Choroid plexus epithelial cell (primary cell): Measurements from ENCODE around the gene UNC45A.
"Not testable (repeated sequence)": the region's sequence is repeated elsewhere in the genome, so short reads cannot be mapped to it uniquely, and the experiment has no call there.

Experiments
- DNase-seq: peaks from one replicate; pipeline ENCODE4 v3.0.0-alpha.2; 2010; ENCODE audit warnings: low read depth
- H3K4me3 ChIP-seq: 2 replicates; pipeline ENCODE4 v1.5.1; 2011; ENCODE audit warnings: low read depth, mild to moderate bottlenecking, control low read depth, low read length, moderate library complexity
- TF ChIP-seq, protein P1 (sequence below): conservative IDR thresholded peaks from 2 replicates; pipeline ENCODE4 v1.5.1; 2011; ENCODE audit warnings: low read depth, mild to moderate bottlenecking, control low read depth, inconsistent platforms, low read length, moderate library complexity

The UNC45A gene

DNA sequence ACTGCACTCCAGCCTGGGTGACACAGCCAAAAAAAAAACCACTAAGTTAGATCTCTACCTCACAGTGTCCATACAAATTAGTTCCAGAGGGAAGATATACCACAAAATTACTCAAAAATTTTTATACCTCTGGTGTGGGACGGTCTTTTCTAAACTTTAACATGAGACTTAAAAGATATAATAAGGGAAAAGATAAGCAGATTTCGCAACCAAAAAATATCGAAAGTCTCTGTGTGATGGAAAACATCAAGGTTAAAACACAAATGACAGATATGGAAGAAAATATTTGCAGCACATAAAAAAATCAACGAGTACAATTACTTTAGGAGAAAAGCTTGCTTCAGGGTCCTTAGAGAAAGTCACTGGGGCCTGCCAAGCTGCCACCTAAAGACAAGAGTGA is 13.2 kb upstream of the UNC45A start:
- H3K4me3 ChIP-seq = no peak overlapping the region
- TF ChIP-seq, protein P1, sequence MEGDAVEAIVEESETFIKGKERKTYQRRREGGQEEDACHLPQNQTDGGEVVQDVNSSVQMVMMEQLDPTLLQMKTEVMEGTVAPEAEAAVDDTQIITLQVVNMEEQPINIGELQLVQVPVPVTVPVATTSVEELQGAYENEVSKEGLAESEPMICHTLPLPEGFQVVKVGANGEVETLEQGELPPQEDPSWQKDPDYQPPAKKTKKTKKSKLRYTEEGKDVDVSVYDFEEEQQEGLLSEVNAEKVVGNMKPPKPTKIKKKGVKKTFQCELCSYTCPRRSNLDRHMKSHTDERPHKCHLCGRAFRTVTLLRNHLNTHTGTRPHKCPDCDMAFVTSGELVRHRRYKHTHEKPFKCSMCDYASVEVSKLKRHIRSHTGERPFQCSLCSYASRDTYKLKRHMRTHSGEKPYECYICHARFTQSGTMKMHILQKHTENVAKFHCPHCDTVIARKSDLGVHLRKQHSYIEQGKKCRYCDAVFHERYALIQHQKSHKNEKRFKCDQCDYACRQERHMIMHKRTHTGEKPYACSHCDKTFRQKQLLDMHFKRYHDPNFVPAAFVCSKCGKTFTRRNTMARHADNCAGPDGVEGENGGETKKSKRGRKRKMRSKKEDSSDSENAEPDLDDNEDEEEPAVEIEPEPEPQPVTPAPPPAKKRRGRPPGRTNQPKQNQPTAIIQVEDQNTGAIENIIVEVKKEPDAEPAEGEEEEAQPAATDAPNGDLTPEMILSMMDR = no peak
- no peak for DNase-seq

DNA sequence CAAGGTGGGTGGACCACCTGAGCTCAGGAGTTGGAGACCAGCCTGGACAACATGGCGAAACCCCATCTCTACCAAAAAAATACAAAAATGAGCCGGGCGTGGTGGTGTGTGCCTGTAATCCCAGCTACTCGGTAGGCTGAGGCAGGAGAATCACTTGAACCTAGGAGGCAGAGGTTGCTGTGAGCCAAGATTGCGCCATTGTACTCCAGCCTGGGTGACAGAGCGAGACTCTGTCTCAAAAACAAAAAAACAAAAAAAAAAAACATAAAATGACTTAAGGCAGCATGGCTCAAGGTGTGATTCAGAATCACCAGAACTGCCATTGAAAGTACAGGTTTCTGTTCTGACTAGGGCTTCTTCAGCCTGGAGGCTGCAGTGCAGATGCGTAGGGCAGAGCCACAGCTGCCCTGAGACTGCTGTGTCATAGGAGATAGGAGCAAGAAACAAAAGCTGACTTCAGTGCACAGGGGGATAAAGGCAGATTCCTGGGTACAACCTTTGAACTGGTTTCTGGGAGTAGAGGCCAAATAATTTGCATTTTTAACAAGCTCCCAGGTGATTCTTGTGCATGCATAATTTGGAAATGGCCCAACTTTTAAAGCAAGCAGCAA is 12.3 kb upstream of the UNC45A start:
- not testable (repeated sequence) for H3K4me3 ChIP-seq, DNase-seq

DNA sequence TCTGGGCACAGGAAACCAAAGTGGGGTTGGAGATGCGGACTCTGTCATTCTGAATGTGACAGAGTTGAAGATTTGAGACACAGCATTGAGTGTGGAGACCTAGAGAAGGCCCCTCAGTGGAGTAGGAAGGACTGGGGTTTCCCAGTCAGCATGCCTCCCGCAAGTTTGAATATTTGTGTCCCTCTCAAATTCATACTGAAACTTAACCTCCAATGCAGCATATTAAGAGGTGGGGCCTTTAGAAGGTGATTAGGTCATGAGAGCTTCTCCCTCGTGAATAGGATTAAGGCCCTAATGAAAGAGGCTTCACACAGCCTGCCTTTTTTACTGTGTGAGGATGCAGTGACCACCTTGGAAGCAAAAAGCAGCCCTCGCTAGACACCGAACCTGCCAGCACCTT is 10.7 kb upstream of the UNC45A start:
- no peak for DNase-seq

DNA sequence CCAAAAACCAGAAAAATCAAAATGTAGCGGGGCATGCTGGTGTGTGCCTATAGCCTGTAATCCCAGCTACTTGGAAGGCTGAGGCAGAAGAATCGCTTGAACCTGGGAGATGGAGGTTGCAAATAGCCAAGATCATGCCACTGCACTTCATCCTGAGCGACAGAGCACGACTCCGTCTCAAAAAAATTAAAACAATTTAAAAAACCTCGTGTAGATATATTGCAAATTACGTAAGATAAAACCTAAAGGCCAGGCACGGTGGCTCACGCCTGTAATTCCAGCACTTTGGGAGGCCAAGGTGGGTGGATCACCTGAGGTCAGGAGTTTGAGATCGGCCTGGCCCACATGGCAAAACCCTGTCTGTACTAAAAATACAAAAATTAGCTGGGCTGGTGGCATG is 8.3 kb upstream of the UNC45A start:
- DNase-seq, H3K4me3 ChIP-seq: not testable (repeated sequence)

More for the DNA sequence above, 10.7 kb upstream of the UNC45A start:
- TF ChIP-seq, protein P1 = no peak
- no peak overlapping the region for H3K4me3 ChIP-seq

GRCh38 chr15:90928106-90928505 is 7.0 kb upstream of the UNC45A start:
- not testable (repeated sequence) for DNase-seq, H3K4me3 ChIP-seq

GRCh38 chr15:90929246-90930019 is 5.7 kb upstream of the UNC45A start:
- DNase-seq = no peak
- peak overlapping the region; percentile 62 for H3K4me3 ChIP-seq
- TF ChIP-seq, protein P1 = no peak

GRCh38 chr15:90930861-90931574 is 4.1 kb upstream of the UNC45A start:
- DNase-seq = no peak
- TF ChIP-seq, protein P1 = no peak

GRCh38 chr15:90931575-90931827 is 3.6 kb upstream of the UNC45A start:
- H3K4me3 ChIP-seq = peak overlapping the region; percentile 82
- no peak for DNase-seq
- TF ChIP-seq, protein P1 = no peak

More at GRCh38 chr15:90930861-90931574, 4.1 kb upstream of the UNC45A start:
- peak overlapping the region; percentile 62 for H3K4me3 ChIP-seq
